ENCODE measurements around the gene COL4A5.
"Not testable (repeated sequence)": the region's sequence is repeated elsewhere in the genome, so short reads cannot be mapped to it uniquely, and the experiment has no call there.

Gene COL4A5

GRCh38 chrX:108439426-108439942 is at the start of gene COL4A5:
TSS of gene COL4A5 (plus strand) at chrX:108439838. CDS start at chrX:108440126, 288 bp downstream.
- peak; percentile 76 to 81 for DNase-seq

GRCh38 chrX:108390976-108391717 is 48.5 kb upstream of the COL4A5 start:
- DNase-seq = not testable (repeated sequence)

GRCh38 chrX:108396188-108396891 is 43.3 kb upstream of the COL4A5 start:
- no peak for DNase-seq

GRCh38 chrX:108396986-108397385 is 42.7 kb upstream of the COL4A5 start:
- no peak for DNase-seq

GRCh38 chrX:108397627-108398391 is 41.8 kb upstream of the COL4A5 start:
- no peak for DNase-seq

- no peak for DNase-seq
Measured at GRCh38 chrX:108399418-108400165, 40.0 kb upstream of the COL4A5 start.

GRCh38 chrX:108412783-108413182 is 26.9 kb upstream of the COL4A5 start:
- no peak for DNase-seq

GRCh38 chrX:108415146-108415545 is 24.5 kb upstream of the COL4A5 start:
- DNase-seq = no peak

GRCh38 chrX:108415891-108416290 is 23.7 kb upstream of the COL4A5 start:
- DNase-seq = no peak

- no peak for DNase-seq
Measured at GRCh38 chrX:108417257-108417656, 22.4 kb upstream of the COL4A5 start.

GRCh38 chrX:108419401-108419800 is 20.2 kb upstream of the COL4A5 start:
- no peak for DNase-seq

GRCh38 chrX:108420481-108420880 is 19.2 kb upstream of the COL4A5 start:
- no peak for DNase-seq

- no peak for DNase-seq
Measured at GRCh38 chrX:108426262-108426661, 13.4 kb upstream of the COL4A5 start.

- DNase-seq = no peak
Measured at GRCh38 chrX:108435261-108435660, 4.4 kb upstream of the COL4A5 start.

GRCh38 chrX:108437349-108438109 is 2.1 kb upstream of the COL4A5 start:
- DNase-seq = no peak

- DNase-seq = no peak
Measured at GRCh38 chrX:108438110-108438623, 1.5 kb upstream of the COL4A5 start, which contains the start of gene COL4A6. TSS of gene COL4A6 (minus strand) at chrX:108438422. CDS start at chrX:108438196, 226 bp downstream.

- peak; percentile 17 to 26 for DNase-seq
Measured at GRCh38 chrX:108439961-108440696, 491 bp downstream of the COL4A5 start.

GRCh38 chrX:108442901-108443464 is 3.3 kb downstream of the COL4A5 start:
- DNase-seq = no peak

GRCh38 chrX:108447303-108447702 is 7.7 kb downstream of the COL4A5 start:
- no peak for DNase-seq

GRCh38 chrX:108453841-108454240 is 14.2 kb downstream of the COL4A5 start:
- DNase-seq = no peak

Data from Kasumi-1 (cell line).